Neuronal stem cell (in vitro differentiated cells): Measurements from ENCODE around the gene LCE5A. TPM values are rescaled to one million over a fixed set of nuclear protein-coding genes. Genes with fewer than 3 reads are reported as not detected.

Experiments used
- DNase-seq: peaks from one replicate; pipeline ENCODE4 v3.0.0-alpha.2; 2013; ENCODE audit warnings: low spot score
- H2AFZ ChIP-seq: one replicate; pipeline ENCODE4 v1.6.1; 2013; ENCODE audit warnings: mild to moderate bottlenecking, low read length, inconsistent platforms
- H2AK5ac ChIP-seq: 2 replicates; pipeline ENCODE4 v1.6.1; 2013; ENCODE audit warnings: low read depth, mild to moderate bottlenecking, inconsistent platforms, low read length, moderate library complexity, mixed read lengths
- H2BK120ac ChIP-seq: 2 replicates; pipeline ENCODE4 v1.6.1; 2013; ENCODE audit warnings: low read depth, mild to moderate bottlenecking, inconsistent platforms, low read length, moderate library complexity, mixed read lengths
- H2BK12ac ChIP-seq: one replicate; pipeline ENCODE4 v1.6.1; 2013; ENCODE audit warnings: low read length, inconsistent platforms
- H2BK15ac ChIP-seq: 2 replicates; pipeline ENCODE4 v1.6.1; 2013; ENCODE audit warnings: mild to moderate bottlenecking, low read length, inconsistent platforms, mixed read lengths
- H2BK5ac ChIP-seq: one replicate; pipeline ENCODE4 v1.6.1; 2013; ENCODE audit warnings: inconsistent platforms, mild to moderate bottlenecking, low read length, moderate library complexity
- H3K14ac ChIP-seq: one replicate; pipeline ENCODE4 v1.6.1; 2013; ENCODE audit warnings: low read length, inconsistent platforms
- H3K18ac ChIP-seq: 2 replicates; pipeline ENCODE4 v1.6.1; 2013; ENCODE audit warnings: low read length, inconsistent platforms
- H3K23ac ChIP-seq: 2 replicates; pipeline ENCODE4 v1.6.1; 2013; ENCODE audit warnings: low read depth, mild to moderate bottlenecking, mixed read lengths, low read length, inconsistent platforms; ENCODE audit not compliant: poor library complexity
- H3K27ac ChIP-seq: replicated peaks from 3 replicates; pipeline ENCODE4 v1.5.1; 2013; ENCODE audit warnings: low read length, inconsistent platforms
- H3K27me3 ChIP-seq, 3 experiments: 2 replicates each; pipeline ENCODE4 v1.6.1; 2013; ENCODE audit warnings: low read length in 3 of 3, mild to moderate bottlenecking in 2 of 3, inconsistent platforms in 1 of 3, low read depth in 1 of 3, mixed read lengths in 1 of 3, moderate library complexity in 1 of 3; ENCODE audit not compliant: control insufficient read depth in 3 of 3, insufficient read depth in 3 of 3
- H3K36me3 ChIP-seq, 2 donors: replicated peaks in 1 of 2; 2 replicates each; pipeline ENCODE4 v1.6.1; 2013; ENCODE audit warnings: low read length in 2 of 2; ENCODE audit not compliant: control insufficient read depth in 2 of 2, insufficient read depth in 2 of 2
- H3K4ac ChIP-seq: 2 replicates; pipeline ENCODE4 v1.6.1; 2013; ENCODE audit warnings: inconsistent platforms, mild to moderate bottlenecking, low read length, moderate library complexity
- H3K4me1 ChIP-seq, 2 donors: 1 replicate in 1 of 2; 2 replicates in 1 of 2; pipeline ENCODE4 v1.6.1; 2013; ENCODE audit warnings: low read length in 2 of 2, low read depth in 1 of 2; ENCODE audit not compliant: control insufficient read depth in 2 of 2, insufficient read depth in 1 of 2
- H3K4me2 ChIP-seq: one replicate; pipeline ENCODE4 v1.6.1; 2013; ENCODE audit warnings: mild to moderate bottlenecking, low read length, inconsistent platforms; ENCODE audit not compliant: insufficient read depth, poor library complexity, severe bottlenecking
- H3K4me3 ChIP-seq, 2 donors: 2 replicates each; pipeline ENCODE4 v1.5.1; 2013; ENCODE audit warnings: low read length in 2 of 2, mild to moderate bottlenecking in 2 of 2, inconsistent platforms in 1 of 2, moderate library complexity in 1 of 2
- H3K79me1 ChIP-seq: one replicate; pipeline ENCODE4 v1.6.1; 2013; ENCODE audit warnings: low read depth, mild to moderate bottlenecking, inconsistent platforms, low read length, moderate library complexity
- H3K9ac ChIP-seq: one replicate; pipeline ENCODE4 v1.6.1; 2013; ENCODE audit warnings: mild to moderate bottlenecking, low read depth, low read length, inconsistent platforms; ENCODE audit not compliant: poor library complexity
- H3K9me3 ChIP-seq, 2 donors: replicated peaks in 1 of 2; 2 replicates each; pipeline versions ENCODE3 to v1.6.1; 2013; ENCODE audit warnings: low read length in 2 of 2, mild to moderate bottlenecking in 2 of 2, inconsistent platforms in 1 of 2, low read depth in 1 of 2, mixed read lengths in 1 of 2, moderate library complexity in 1 of 2; ENCODE audit not compliant: control insufficient read depth in 2 of 2, insufficient read depth in 1 of 2
- H4K8ac ChIP-seq: one replicate; pipeline ENCODE4 v1.6.1; 2013; ENCODE audit warnings: low read depth, mild to moderate bottlenecking, inconsistent platforms, low read length, moderate library complexity
- H4K91ac ChIP-seq: one replicate; pipeline ENCODE4 v1.6.1; 2013; ENCODE audit warnings: low read length, low read depth, mild to moderate bottlenecking, inconsistent platforms; ENCODE audit not compliant: poor library complexity
- WGBS, 2 donors: extraction: QIAGEN DNeasy Blood & Tissue Kit; methylation state at CpG; one replicate each; pipeline ENCODE4 v1.1.7; 2013; ENCODE audit warnings: missing lambda C conversion rate in 2 of 2, mixed read lengths in 1 of 2; ENCODE audit not compliant: insufficient read length in 2 of 2, insufficient replicate concordance in 1 of 2; ENCODE audit errors: extremely low coverage in 2 of 2; 5-methylcytosine and 5-hydroxymethylcytosine counted together
- polyA plus RNA-seq, 2 experiments: library from polyadenylated mRNA; stranded (reverse); fragments of 200-250 nt; gene quantifications; one replicate each; pipeline ENCODE4 v1.2.3, GENCODE V29; 2013

LCE5A gene
- 0.04 TPM for polyA plus RNA-seq (2013, experiment 1 of 2)
- polyA plus RNA-seq (2013, experiment 2 of 2), result not detected

- no peaks in the 10 kb centered on the region for H3K27me3 ChIP-seq
- peaks cover 0 to 26% of the 10 kb centered on the region in 2 donors for H3K9me3 ChIP-seq
Observed at GRCh38 chr1:152510503-152510902, at the start of gene LCE5A. TSS of gene LCE5A (plus strand) at chr1:152510803. CDS start at chr1:152511535, 732 bp downstream.

GRCh38 chr1:152461544-152461943 is 49.1 kb upstream of the LCE5A start:
- Histone ChIP-seq H3K23ac (no peak overlapping the region), H3K27me3 (no peaks in the 10 kb centered on the region), H3K4me1 (no peaks in the 10 kb centered on the region), H3K4me2 (no peak overlapping the region), H4K8ac (no peak overlapping the region), H2AFZ (no peak overlapping the region), H2BK120ac (no peak overlapping the region), H2BK12ac (no peak overlapping the region), H2AK5ac (no peak overlapping the region), H2BK15ac (no peak overlapping the region), H3K4ac (no peak overlapping the region), H3K18ac (no peak overlapping the region), H3K9ac (no peak overlapping the region), H3K14ac (no peak overlapping the region), H4K91ac (no peak overlapping the region), H3K4me3 (no peak overlapping the region), H3K27ac (no peak overlapping the region), H3K79me1 (peaks cover 2% of the 10 kb centered on the region), H3K36me3 (no peaks in the 10 kb centered on the region), H2BK5ac (no peak overlapping the region), H3K9me3 (peaks cover 0 to 12% of the 10 kb centered on the region in 2 donors)
- WGBS, 2 donors, result no CpG with 5 or more reads among the region's 6 CpGs
- DNase-seq, result no peak

More at GRCh38 chr1:152510503-152510902, at the start of gene LCE5A:
- no peak for DNase-seq
- no peak within 1 kb of the TSS for H3K27ac ChIP-seq
- no peak within 1 kb of the TSS for H3K14ac ChIP-seq
- H3K9ac ChIP-seq, result no peak within 1 kb of the TSS
- no peak within 1 kb of the TSS for H4K91ac ChIP-seq
- H2AK5ac ChIP-seq, result no peak within 1 kb of the TSS
- H2BK12ac ChIP-seq, result no peak within 1 kb of the TSS
- H3K4me3 ChIP-seq, result no peak within 1 kb of the TSS
- H3K4ac ChIP-seq, result no peak within 1 kb of the TSS
- no CpG with 5 or more reads among the region's 3 CpGs for WGBS, 2 donors
- no peak within 1 kb of the TSS for H2BK5ac ChIP-seq
- no peak within 1 kb of the TSS for H3K23ac ChIP-seq
- no peaks in the 10 kb centered on the region for H3K79me1 ChIP-seq
- H2AFZ ChIP-seq, result no peak within 1 kb of the TSS
- H3K4me2 ChIP-seq, result no peak within 1 kb of the TSS
- H2BK120ac ChIP-seq, result no peak within 1 kb of the TSS
- H3K36me3 ChIP-seq, result no peaks in the 10 kb centered on the region
- no peak within 1 kb of the TSS for H2BK15ac ChIP-seq
- no peak within 1 kb of the TSS for H4K8ac ChIP-seq
- H3K4me1 ChIP-seq, result no peaks in the 10 kb centered on the region
- no peak within 1 kb of the TSS for H3K18ac ChIP-seq

GRCh38 chr1:152462636-152463035 is 48.0 kb upstream of the LCE5A start:
- Histone ChIP-seq H3K23ac (no peak overlapping the region), H3K79me1 (peaks cover 2% of the 10 kb centered on the region)

GRCh38 chr1:152466217-152466616 is 44.4 kb upstream of the LCE5A start:
- Histone ChIP-seq H3K36me3 (no peaks in the 10 kb centered on the region), H2BK15ac (no peak overlapping the region), H3K79me1 (no peaks in the 10 kb centered on the region), H3K4me3 (no peak overlapping the region), H4K8ac (no peak overlapping the region), H2BK12ac (no peak overlapping the region), H3K14ac (no peak overlapping the region), H3K4me1 (no peaks in the 10 kb centered on the region), H2BK120ac (no peak overlapping the region), H3K23ac (no peak overlapping the region), H2AK5ac (no peak overlapping the region), H3K9ac (no peak overlapping the region), H4K91ac (no peak overlapping the region), H2AFZ (no peak overlapping the region), H3K27ac (no peak overlapping the region), H2BK5ac (no peak overlapping the region), H3K27me3 (no peaks in the 10 kb centered on the region), H3K4me2 (no peak overlapping the region), H3K18ac (no peak overlapping the region), H3K4ac (no peak overlapping the region), H3K9me3 (peaks cover 0 to 11% of the 10 kb centered on the region in 2 donors)
- no CpG with 5 or more reads among the region's 1 CpG for WGBS, 2 donors
- no peak for DNase-seq

More at GRCh38 chr1:152462636-152463035, 48.0 kb upstream of the LCE5A start:
- H3K9ac ChIP-seq, result no peak overlapping the region
- no peaks in the 10 kb centered on the region for H3K27me3 ChIP-seq
- no peak overlapping the region for H2BK12ac ChIP-seq
- peaks cover 0 to 11% of the 10 kb centered on the region in 2 donors for H3K9me3 ChIP-seq
- H2BK120ac ChIP-seq, result no peak overlapping the region
- H3K27ac ChIP-seq, result no peak overlapping the region
- no peaks in the 10 kb centered on the region for H3K36me3 ChIP-seq
- no peak overlapping the region for H2AK5ac ChIP-seq
- H3K18ac ChIP-seq, result no peak overlapping the region
- no peak overlapping the region for H3K4me2 ChIP-seq
- H3K4me1 ChIP-seq, result no peaks in the 10 kb centered on the region
- H2BK5ac ChIP-seq, result no peak overlapping the region
- H4K91ac ChIP-seq, result no peak overlapping the region
- DNase-seq, result no peak
- H3K14ac ChIP-seq, result no peak overlapping the region
- WGBS, 2 donors, result no CpG with 5 or more reads among the region's 26 CpGs
- H3K4me3 ChIP-seq, result no peak overlapping the region
- H4K8ac ChIP-seq, result no peak overlapping the region
- no peak overlapping the region for H3K4ac ChIP-seq
- H2AFZ ChIP-seq, result no peak overlapping the region
- H2BK15ac ChIP-seq, result no peak overlapping the region
